Jurkat, Clone E6-1 (cell line): ENCODE measurements around the gene TUBB4A.

ENCODE experiments used
- DNase-seq: peaks from one replicate; pipeline ENCODE4 v3.0.0-alpha.2; 2011; ENCODE audit warnings: low read depth, low spot score
- H3K4me3 ChIP-seq: 2 replicates; pipeline ENCODE4 v1.5.1; 2011; ENCODE audit warnings: mild to moderate bottlenecking, low read length, control low read depth, moderate library complexity

TUBB4A gene

DNA sequence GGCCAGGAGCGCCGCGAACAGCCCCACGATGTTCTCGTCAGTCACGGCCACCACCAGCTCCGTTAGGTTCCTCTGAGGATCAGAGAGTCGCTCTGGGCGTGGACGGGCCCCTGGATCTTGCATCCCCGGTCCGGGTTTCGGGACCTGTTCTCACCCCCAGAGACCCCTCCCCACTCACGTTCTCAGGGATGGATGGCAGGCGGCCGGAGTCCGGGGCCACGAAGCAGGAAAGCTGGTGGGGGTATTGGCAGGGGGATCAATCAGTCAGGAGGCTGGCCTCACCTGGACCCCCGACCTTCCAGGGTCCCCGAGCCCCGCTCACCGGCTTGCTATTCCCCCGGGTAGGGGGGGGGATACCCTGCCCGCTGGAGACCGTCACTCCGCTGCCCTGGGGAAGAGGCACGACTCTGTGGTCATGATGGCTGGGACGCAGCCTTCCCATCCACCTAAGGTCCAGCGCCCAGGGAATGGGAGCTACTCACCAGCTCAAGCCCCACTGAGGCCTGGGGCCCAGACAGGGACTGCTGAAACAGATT is 25.1 kb downstream of the TUBB4A start:
- H3K4me3 ChIP-seq, result no peak overlapping the region
- no peak for DNase-seq

DNA sequence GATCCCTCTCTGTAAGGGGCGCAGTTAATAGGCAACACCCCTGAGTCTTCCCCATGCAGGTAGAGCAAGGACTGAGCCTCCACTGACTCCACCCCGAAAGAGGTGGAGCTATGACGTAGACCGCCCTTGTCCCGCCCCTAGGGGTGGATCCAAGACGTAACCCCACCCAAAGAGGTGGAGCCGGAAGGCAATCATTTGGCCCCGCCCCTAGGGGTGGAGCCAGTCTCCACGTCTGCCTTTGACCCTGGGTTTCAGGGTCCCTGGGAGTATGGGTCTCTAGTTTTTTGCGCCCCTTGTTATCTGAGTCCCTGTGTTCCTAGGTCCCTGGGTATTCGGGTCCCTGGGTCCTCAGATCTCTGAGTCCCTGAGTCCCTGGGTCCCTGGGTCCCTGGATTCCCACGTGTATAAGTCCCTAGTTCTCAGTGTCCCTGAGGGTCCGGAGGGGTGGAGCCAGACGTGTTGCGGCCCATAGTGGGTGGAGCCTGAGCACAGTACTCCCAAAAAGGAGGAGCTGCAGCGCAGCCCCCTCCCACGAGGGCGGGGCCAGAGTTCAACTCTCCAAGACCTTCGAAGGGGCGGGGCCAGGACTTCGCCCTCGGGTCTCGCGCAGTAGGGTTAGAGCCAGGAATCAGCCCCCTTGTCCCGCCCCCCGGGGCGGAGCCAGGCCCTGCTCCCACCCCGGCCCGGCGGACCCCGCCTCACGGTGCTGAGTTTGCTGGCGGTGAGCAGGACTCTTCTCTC is 25.8 kb downstream of the TUBB4A start:
- H3K4me3 ChIP-seq, result no peak overlapping the region
- DNase-seq, result peak; percentile 41

DNA sequence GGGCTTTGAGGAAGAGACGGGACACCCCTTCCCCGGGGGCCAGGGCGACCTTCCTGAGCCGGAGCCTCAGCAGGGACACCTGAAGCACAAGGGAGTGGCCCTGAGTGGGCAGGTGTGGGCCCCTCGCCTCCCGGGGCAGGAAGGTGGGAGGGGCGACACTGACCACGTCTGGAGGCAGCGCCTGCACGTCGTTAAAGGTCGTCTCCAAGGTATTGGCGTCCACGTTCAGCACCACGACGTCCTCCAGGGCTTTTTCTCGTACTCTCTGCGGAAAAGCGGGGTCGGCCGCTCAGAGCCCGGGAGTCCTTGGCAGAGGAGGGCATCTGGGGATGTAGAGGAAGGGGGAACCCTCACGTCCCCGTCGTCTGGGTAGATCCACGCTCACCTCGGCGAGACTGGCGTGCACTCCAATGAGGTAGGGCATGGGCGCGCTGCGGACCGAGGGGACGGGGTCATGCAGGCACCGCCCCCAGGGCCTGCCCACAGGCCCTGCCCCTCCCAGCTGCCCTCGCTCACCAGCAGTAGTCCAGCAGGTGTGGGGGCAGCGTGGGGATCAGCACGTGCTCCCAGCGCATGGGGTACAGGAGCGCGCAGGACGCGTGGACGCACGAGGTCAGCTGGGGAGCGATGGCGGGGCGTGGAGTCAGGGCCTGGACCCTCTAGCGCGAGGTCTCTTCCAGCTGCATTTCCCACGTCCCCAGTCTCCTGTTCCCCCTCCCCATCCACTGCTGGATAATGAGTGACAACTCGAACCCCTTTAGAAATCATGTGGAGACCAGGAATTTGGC is 26.6 kb downstream of the TUBB4A start:
- no peak overlapping the region for H3K4me3 ChIP-seq
- no peak for DNase-seq

DNA sequence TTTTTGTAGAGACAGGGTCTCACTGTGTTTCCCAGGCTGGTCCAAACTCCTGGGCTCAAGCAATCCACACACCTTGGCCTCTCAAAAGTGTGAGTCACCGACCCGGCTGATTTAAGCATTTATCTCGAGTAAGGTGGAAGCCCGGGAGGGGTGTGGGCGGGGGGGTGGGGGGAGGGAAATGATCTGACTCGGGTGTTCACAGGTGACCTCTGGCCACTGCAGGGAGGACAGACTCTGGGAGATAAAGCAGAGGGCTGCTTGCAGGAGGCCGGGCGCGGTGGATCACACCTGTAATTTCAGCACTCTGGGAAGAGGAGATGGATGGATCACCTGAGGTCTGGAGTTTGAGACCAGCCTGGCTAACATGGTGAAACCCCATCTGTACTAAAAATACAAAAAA is 28.5 kb downstream of the TUBB4A start:
- no peak overlapping the region for H3K4me3 ChIP-seq
- no peak for DNase-seq

DNA sequence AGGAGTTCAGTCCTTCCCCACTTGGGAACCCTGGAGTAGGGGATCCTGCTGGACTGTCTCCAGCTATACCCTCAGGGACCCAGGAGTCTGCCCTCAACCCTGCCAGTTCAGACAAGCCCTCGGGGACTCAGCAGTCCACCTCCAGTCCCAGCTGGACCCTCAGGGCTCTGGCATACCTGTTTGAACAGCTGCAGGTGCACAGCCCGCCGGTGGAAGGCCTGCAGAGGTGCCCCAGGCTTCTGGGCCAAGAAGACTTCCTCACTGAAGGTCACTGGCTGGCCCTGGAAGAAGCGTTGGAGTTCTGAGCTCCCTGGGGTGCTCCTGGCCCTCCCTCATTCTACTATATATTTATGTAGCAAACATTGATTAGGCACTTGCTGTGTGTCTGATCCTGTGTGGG is 29.4 kb downstream of the TUBB4A start:
- H3K4me3 ChIP-seq, result no peak overlapping the region
- no peak for DNase-seq

DNA sequence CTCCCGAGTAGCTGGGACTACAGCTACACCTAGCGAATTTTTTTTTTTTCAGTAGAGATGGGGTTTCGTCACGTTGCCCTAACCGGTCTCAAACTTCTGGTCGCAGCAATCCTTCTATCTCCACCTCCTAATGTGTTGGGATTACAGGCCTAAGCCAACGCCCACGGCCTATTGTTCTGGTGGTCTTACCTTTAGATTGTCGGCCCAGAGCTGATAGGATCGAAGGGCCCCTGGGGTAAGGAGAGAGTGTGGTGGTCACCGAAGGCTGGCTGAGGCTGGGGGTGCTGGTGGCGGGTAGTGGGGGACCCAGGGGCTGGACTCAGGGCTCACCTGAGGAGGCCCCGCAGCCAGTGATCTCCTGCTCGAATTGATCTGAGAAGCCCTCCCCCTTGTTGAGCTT is 31.0 kb downstream of the TUBB4A start:
- DNase-seq, result no peak
- no peak overlapping the region for H3K4me3 ChIP-seq

DNA sequence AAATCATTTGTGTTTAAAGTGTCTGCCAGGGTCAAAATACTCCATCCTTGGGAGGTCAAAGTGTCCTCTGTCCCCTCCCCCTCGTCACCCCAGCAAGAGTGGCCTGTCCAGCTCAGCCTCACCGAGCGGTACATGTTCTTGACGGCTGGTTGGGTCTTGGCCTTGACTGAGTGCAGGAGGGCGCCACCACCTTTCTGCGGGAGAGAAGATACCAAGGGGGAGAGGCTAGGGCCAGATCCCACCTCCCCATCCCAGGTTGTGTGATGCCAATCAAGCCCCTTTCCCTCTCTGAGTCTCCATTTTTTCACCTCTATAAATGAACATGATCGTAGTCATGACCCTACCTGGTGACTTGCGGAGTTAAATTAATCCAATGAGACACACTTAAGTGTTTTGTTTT is 31.9 kb downstream of the TUBB4A start:
- no peak overlapping the region for H3K4me3 ChIP-seq
- no peak for DNase-seq

DNA sequence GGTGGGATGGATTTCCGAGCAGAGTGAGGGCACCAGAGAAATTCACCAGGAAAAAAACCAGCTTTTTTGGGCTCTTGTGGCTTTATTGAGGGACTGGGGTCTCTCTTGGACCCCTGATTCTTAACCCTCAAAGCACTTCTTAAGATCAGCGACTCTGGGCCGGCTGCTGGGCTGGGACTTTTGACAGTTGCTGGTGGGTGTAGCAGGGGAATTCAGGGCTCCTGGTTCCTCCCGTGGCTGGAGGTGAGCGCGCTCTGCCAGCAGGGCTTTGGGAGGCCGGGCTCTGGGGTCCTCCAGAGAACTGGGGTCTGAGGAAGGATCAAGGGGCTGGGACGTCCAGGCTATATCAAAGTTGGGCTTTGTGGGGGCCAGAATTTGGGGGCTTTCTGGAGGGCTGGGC is 34.7 kb downstream of the TUBB4A start:
- H3K4me3 ChIP-seq, result no peak overlapping the region
- no peak for DNase-seq

DNA sequence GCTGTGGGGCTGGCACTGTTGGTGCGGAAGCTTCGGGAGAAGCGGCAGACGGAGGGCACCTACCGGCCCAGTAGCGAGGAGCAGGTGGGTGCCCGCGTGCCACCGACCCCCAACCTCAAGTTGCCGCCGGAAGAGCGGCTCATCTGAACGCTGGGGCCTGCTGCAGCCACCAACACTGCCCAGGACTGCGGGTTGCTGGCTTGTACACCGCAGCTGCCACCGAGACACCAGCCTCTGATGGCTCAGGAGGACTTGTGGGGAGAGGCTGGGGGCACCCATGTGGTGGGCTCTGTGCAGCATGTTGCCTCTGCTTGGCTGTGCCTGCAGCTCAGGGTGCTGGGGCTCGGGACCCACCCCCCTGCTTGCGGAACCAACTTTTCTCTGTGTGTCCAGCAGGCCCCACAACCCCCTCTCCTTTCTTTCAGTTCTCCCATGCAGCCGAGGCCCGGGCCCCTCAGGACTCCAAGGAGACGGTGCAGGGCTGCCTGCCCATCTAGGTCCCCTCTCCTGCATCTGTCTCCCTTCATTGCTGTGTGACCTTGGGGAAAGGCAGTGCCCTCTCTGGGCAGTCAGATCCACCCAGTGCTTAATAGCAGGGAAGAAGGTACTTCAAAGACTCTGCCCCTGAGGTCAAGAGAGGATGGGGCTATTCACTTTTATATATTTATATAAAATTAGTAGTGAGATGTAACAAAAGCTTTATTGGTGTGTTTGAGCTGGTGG is 35.4 kb downstream of the TUBB4A start:
- no peak for DNase-seq
- no peak overlapping the region for H3K4me3 ChIP-seq

DNA sequence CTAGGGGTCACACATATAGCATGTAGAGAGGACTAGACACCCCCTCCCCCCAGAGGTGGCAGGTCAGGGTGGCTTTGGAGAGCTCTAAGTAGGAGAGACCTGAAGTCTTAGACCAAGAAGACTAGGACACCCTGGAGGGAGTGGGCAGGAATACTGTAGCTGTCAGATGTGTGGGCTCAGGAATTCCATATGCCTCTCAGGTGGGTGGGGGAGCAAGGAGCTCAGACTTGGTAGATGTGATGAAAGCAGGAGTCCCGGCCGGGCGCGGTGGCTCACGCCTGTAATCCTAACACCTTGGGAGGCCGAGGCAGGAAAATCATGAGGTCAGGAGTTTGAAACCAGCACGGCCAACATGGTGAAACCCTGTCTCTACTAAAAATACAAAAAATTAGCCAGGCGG is 36.4 kb downstream of the TUBB4A start:
- DNase-seq, result no peak
- H3K4me3 ChIP-seq, result no peak overlapping the region

DNA sequence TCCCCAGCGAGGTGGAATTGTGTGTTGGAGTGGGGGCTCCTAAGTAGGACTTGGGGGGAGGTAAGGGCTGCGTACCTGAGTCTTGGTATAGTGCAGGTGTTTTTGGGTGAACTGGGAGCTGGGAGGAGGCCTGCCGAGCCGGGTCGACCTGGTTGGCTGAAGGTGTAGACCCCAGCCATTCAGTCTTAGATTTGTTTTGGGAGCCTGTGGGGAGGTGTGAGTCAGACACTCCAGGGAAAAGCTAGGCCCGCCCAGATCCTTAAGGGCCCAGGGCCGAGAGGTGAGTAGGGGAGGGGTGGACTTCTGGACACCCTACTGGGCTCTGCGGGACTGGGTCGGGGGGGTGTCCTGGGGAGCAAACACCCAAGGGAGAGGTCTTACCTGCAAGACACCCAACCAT is 37.1 kb downstream of the TUBB4A start:
- no peak overlapping the region for H3K4me3 ChIP-seq
- DNase-seq, result no peak

DNA sequence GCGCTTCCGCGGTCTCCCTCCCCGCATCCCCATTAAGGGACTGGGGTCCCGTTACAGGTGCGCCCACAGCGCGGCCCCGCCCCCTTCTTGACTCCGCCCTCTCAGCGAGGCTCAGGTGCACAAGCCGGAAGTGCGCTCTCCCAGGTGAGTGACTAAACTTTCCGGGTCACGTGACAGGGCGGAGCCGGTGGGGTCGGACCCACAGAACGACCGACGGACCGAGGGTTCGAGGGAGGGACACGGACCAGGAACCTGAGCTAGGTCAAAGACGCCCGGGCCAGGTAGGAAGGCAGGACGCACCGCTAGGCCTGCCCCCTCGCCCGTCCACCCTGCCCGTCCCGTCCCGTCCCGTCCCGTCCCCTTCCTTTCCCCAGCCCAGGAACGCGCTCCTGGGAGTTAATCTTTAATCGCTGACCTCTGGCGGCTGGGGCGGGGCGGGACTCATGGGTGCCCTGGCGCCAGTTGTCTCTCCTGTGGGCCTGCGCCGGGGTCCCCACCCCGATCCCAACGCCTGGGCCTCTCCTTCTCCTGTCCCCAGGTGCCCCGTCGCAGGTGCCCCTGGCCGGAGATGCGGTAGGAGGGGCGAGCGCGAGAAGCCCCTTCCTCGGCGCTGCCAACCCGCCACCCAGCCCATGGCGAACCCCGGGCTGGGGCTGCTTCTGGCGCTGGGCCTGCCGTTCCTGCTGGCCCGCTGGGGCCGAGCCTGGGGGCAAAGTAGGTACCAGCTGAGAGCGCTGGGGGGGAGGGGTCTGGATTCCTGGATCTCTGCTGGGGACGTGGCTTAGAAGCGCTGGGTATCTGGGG is 37.8 kb downstream of the TUBB4A start, which contains the start of gene CRB3:
TSS of gene CRB3 (plus strand) at position 202 of the 804 bp plus-strand sequence. CDS start at position 633, 431 bp downstream.
- no peak for DNase-seq
- no peak within 1 kb of the TSS for H3K4me3 ChIP-seq

DNA sequence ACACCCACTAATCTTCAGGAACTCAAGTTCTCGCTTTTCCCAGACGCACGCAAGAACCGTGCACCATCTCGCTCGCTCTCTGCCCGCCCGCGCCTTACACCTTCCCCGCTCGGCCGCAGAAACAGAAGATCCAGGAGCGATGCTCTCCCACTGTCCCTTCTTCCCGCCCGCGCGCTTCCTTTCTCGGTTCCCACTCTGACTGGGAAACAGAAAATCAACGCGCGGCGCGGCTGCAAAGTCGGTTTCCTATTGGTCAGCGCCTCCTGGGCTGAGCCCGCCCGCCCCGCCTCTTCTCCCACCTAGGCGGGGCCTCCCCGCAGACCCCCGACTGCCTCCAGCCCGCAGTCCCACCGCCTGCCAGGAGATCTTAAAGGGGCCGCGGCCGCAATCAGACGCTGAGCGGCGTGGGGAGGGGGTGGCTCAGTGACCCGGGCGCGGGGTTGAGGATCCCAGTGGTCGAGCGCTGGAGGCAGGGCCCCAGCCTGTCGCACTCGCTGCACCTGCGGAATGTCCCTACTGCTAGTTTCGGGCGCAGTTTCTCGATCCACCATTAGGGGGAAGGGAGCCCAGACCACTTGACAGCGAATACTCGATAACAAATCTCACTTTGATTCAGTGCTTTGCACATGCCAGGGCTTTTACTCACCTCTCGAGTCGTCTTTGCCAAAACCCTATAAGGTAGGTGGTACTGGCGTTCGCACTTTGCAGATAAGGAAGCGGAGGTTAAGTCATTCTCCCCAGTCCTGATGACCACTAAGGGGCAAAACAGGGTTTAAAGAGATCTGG is 41.8 kb downstream of the TUBB4A start:
- H3K4me3 ChIP-seq, result peak overlapping the region; percentile 72

DNA sequence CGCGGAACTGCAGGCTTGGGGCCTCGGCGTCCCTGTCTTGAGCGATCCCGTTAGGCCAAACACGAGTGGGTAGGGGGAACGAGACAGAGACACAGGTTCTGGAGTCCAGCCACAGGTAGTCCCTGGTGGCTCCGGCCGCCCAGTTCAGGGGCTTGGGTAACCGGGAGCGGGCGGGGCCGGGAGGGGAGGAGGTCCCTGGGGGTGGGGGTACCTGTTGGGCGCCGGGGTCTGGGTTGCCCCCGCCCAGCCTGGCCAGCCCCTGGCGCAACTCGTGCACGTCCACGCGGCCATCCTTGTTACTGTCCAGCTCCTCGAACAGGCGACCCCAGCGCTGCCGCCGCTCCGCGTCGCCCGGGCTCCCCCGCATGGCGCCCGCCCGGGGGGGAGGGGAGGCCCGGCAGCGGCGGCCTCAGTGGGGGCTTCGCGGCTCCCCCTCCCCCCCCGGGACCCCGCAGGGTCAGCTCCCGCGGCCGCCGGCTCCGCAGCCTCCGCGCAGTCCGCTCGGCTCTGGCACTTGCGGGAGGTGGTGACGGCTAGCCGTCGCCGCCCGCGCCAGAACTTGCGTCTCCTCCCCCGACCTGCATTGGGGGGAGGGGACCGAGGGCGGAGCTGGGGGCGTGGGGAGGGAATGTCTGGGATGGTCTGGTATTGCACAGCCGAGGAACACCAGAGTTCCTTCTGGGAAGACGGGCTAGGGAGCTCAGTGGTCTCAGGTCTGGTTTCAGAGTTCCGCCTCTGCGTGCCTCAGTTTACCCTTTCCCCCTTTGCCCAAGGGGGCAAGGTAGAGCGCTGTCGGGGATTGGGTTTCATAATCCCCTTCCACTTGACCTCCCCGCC is 42.6 kb downstream of the TUBB4A start, which contains the start of gene SLC25A23:
TSS of gene SLC25A23 (minus strand) at position 531 of the 837 bp plus-strand sequence. CDS start at position 367, 164 bp downstream.
- peak within 1 kb of the TSS; percentile 72 for H3K4me3 ChIP-seq
- peak; percentile 63 for DNase-seq

More for the DNA sequence above, 41.8 kb downstream of the TUBB4A start:
- DNase-seq, result peak; percentile 97

DNA sequence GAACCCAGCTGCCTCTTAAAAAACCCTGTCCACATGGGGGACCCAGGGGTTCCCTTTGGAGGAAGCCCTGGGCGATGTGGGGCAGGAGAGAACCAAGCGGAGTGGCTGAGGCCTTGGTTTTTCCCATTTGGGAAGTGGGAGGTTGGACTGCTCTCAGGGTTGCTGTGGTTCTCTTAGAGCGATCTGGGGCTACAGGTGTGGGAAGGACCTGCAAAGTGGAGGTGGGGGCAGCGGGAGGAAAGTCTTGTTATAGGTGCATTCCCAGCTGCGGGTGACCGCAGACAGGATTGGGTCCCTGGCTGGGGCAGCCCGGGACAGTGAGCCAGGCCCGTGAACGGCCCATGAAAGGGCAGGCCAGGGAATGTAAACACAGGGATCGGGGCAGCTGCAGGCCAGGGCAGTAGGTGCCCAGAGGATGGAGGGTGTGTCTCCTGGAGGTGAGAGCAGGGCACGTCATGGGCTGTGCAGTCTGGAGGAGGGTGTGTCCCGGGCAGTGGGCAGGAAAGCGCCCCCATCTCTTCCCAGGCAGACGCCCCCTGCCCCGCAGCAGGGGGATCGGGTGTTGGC is 43.3 kb downstream of the TUBB4A start:
- H3K4me3 ChIP-seq, result peak overlapping the region; percentile 72
- DNase-seq, result no peak

DNA sequence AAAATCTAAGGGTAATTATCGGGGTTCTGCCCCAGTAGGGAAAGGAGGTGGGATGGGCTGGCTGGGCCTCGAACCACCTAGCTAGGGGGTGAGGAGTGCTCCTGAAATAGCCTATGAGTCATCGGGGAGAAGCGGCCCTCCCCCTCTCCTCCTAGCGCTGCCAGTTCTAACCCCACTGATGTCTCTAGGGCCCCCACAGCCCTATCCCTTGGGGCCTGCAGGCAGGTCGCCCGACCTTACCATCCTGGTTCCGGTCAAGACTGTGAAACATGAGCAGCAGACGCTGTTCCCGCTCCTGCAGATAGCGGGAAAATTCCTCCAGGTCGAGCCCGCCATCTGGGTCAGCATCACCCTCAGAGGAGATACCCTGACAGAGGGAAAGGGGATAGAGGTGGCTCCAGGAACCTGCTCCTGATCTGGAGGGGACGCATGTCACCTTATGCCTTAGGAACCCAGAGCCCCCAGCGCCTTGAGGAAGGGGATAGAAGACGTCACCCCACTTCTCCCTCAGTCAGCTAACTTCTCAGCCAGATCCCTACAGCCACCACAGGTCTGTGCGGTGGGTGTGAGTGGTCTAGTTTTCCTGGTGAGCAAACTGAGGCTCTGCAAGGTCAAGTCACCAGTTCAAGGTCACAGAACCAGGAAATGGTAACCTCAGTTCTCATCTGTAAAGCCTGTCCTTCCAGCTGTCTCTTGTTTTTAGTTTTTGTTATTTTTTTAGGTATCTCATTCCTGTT is 44.0 kb downstream of the TUBB4A start:
- no peak for DNase-seq
- no peak overlapping the region for H3K4me3 ChIP-seq
